KBM-7 (cell line): ENCODE data around the gene CNTNAP5.

Experiments
- DNase-seq: peaks from one replicate; pipeline ENCODE4 v3.0.0-alpha.2; 2015
- in situ Hi-C: fragments of 300-500 bp; cut with MboI; formaldehyde crosslinking; loops from 2 replicates; pipeline ENCODE4 v1.14.3; 2020; ENCODE audit warnings: low sequenced_read_pairs, low pct_unique_long_range_greater_than_20kb, mixed read lengths

CNTNAP5 gene

DNA sequence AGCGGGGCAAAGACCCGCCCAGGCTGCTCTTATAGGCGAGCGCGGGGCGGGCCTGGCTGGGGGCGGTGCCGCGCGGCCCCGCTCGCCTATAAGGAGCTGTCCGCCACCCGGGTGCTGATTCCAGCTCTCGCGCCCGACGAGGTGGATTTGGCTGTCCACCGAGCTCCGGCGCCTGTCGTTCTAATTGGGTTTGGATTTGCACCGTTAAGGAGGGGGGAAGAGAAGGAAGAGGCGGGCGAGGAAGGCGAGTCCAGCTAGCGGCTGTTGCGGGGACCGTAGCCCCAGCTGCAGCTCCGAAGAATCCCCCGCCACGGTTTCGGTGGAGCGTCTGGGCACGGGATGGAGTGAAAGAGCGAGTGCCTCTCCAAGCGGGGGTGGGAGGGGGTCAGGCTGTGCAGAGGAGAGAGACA is at the start of gene CNTNAP5:
CNTNAP5 (plus strand) TSS at position 117 of the 410 bp plus-strand sequence. CDS start 364 bp downstream, outside the sequence.
- in situ Hi-C loops = no loop called here
- DNase-seq = peak; percentile 74

DNA sequence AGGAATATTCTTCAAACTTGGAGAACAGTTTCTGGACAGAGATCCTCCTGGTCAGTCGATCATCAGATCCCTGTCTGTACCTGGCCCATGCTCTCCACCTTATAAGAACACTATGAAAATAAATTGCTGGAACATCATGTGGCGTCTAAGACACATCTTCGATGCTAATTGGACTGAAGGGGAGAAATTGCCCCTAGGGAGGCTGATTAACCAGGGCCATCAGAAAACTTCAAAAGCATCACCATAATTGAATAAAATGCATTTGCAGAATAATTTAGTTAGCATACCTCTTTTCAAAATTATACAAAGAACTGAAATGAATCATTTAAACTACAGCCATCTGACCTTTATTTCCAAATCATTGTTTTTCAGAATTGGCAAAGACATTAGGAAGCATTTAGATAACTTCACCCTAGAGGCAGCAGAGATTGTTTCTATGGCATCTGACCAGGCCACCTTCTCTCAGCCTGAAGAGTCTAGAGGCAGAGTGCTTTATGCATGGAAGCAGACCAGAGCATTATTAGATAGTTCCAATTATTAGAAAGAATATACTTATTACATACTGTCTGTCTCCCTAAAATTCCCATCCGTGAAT is 48.9 kb upstream of the CNTNAP5 start:
- in situ Hi-C loops = no loop called here

DNA sequence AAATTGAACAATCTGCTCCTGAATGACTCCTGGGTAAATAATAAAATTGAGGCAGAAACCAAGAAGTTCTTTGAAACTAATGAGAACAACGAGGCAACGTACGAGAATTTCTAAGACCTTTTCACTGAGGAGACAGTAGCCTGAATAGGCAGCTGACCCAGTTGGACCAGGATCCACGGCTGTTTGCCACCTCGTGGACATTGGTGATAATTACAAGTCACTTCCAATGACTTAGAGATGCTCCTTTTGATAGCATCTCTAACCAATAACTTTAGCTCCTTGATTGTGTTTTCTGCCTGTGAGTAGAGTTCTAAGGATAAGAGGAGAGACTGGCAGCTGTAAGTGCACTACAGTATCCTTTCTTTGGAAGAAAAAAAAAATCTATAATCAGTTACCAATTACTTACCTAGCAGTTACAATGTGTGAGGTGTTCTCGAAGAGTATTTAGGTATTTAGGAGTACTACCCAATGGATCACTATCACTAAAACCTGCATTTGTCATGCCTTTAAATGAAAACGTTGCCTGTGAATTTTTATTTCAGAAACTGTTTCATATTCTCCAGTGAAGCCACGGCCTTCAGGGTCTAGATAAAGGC is 31.3 kb upstream of the CNTNAP5 start:
- in situ Hi-C loops = no loop called here
- DNase-seq = peak; percentile 60

More for the DNA sequence above, 48.9 kb upstream of the CNTNAP5 start:
- no peak for DNase-seq

DNA sequence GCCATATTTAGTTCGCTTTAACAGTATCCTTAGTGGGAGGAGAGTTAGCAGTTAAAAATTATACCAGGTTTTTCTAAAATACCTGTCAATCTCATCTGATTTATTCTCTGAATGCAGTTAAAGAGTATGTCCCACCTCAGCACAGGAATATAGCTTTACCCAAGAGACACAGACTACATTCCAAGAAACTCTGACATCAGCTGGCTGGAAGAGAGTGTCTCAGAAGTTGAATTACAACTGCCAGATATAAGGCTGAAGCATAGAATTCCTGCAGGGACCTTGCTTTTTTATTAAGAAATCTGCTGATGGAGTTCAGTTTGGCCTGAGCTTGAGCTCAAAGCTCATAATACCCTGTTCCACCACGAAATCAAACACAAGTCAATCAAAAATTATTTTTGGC is 25.4 kb upstream of the CNTNAP5 start:
- in situ Hi-C loops = no loop called here
- DNase-seq = no peak

DNA sequence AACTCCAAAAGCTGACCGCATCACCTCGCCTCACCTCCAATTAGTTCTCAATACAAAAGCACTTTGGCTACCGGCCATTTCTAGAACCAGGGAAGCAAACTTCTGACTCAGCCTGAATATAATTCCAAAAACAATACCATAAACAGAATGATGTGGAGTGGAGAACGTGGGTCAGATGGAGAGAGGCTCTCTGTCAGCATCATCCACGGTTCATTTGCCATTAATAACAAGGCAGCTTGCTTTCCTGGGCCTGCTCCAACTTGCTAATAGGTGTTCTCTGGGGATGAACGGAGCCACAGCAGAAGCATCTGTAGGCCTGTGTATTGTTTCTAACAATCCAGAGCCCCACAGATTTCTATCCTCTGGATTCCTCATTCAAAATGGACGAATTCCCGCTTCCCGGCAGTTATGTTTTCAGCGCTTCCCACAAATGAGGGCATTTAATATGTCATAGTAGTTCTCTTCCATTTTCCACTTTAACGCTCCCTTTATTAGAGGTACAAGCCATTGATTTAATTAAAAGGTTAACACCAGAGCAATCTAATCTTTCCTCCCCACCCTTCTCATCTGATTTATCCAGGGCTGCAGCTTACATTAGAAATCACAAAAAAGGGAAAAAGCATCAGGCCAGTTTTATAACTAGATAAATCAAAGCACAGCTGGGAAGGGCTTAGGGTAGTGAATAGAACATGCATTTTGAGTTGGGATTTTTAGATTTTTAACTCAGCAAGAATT is 23.2 kb upstream of the CNTNAP5 start:
- no peak for DNase-seq
- in situ Hi-C loops = no loop called here

DNA sequence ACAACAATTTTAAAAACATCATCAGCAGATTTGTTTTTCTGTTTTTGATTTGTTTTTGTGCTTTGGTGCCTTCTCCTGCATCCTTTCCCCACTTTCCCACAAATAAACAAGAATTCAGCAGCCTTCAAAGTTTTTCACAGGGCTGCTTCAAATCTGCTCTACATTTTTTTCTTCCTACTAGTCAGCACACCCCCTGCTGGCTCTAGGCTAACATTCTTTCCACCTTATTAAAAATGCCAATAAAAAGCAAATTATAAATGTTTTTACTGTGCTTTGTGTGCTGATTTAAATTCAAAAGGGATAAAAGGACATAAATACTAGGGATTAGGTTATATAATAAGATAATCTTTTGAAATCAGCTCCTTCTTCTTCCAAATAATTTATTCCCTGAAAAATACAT is 6.2 kb upstream of the CNTNAP5 start:
- DNase-seq = no peak
- in situ Hi-C loops = no loop called here

DNA sequence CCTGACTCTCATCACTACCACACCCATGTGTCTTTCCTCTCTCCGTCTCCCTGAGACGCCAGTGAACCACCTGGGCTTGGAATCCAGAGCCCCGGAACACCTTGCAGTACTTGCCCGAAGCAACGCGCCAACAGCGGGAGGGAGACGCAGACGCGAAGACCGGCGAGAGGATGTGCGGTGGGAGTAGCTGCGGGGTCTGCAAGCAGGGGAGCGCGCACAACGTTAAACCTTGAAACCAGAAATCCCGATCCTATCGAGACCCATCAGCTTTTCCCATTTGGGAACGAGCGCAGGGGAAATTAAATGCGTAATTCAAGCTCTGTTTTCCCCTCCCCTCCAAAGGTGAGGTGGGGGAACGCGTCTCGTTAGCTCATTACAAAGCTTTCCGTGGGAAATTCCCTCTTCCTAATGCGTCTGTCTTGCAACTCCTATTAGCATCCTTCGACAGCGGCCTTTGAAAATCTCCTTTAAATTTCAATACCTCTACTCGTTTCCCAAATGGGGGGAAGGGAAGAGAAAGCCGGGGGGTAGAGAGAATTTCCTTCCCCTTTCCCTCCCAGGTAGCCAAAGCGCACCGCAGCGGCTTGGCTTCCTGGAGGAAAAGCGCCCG is 421 bp upstream of the CNTNAP5 start:
- no peak for DNase-seq

DNA sequence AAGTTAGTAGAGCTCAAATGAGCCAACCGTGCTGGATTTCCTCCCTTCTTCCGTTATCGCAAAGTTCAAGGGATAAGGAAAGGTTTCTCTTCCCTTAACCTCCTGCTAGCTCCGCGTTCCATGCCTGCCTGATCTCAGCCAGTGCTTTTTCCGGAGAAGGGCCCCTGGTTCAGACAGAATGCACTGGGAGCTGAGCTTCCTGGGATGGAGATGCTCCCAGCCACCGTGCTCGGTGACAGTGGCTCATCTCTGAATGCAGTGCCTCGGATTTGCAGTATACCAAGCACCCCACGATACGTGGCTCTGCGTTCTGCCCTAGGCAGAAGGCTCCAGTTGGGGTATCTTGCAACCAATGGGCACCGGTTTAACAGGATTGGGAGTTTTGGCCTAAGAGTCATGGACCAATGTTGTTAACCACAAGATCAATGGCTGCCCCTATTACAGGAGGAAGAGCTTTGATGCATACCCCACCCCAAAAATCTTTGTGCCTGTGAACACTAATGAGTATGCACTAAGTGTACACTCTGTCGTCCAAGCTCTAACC is 876 bp downstream of the CNTNAP5 start:
- DNase-seq = no peak
- in situ Hi-C loops = no loop called here

More for the DNA sequence above, 421 bp upstream of the CNTNAP5 start:
- in situ Hi-C loops = no loop called here

DNA sequence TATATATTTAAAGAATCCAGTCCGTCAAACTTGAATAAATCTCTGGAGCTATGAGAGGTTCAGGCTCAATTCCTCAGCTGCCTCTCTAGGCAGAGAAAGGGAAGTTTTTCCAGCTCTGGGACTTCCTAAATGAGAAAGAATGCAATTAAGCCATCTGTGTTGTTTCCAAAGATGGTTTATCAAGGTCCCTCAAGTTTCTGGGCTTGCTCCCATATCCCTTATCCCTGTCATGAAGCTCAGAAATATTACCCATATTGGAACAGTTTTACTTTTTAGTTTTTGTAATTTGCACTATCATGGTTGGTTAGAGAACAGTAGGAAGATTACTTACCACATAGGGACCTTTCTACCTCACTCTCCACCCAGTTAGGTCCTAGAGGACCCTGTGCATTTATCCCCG is 1.4 kb downstream of the CNTNAP5 start:
- in situ Hi-C loops = no loop called here
- DNase-seq = no peak

DNA sequence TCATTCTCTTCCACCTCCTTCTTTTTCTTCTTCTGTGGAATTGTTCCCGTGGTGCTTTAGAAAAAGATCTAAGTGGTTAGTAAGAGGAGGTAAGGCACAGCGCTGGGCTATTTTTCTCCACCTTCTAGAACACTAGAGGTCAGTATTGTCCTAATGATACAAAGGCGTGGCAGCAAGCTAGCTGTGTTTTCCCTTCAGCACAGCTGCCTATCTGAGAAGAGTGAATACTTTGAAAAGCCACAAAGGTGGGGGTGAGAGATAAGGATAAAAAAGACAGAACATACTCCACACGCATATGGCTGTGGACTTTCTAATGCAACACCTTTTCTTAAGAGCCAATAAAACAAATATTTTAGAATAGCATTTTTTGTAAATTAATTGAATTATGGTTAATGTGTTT is 2.1 kb downstream of the CNTNAP5 start:
- peak; percentile 78 for DNase-seq
- in situ Hi-C loops = no loop called here

DNA sequence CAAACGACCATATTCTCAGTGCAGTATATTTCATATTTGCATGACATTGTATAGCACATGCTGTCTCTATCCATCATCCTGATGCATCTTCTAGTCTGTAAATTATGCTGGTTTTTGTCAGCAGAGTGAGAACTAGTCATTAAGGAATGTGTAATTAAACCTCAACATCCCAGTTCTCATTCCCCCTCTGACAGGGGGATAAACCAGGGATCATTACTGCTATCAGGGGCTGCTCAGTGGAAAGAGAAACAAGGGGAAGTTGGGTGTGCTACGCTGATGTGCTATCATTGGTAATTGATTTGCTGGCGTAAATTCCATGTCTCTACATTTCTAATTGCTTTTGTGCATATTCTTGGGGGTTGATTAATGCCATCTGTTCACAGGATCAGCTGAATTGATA is 7.7 kb downstream of the CNTNAP5 start:
- in situ Hi-C loops = no loop called here
- DNase-seq = no peak

DNA sequence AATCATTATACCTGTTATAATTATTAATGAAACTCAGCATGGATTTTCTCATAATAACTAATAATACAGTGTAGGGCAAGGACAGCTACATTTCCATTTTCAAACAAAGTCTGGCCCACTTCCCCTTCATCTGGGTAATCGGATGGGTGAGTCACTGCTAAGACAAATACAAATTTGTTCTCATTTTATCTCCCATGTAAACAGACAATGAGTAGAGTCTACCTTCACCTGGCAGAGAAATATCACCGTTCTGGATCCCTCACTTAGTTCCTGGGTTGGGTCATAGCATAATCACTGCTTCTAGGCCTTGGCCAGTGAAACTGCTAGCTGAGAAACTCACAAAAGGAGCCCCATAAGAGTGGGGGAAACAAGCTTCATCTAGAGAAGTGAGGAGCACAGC is 9.2 kb downstream of the CNTNAP5 start:
- no peak for DNase-seq
- in situ Hi-C loops = no loop called here

DNA sequence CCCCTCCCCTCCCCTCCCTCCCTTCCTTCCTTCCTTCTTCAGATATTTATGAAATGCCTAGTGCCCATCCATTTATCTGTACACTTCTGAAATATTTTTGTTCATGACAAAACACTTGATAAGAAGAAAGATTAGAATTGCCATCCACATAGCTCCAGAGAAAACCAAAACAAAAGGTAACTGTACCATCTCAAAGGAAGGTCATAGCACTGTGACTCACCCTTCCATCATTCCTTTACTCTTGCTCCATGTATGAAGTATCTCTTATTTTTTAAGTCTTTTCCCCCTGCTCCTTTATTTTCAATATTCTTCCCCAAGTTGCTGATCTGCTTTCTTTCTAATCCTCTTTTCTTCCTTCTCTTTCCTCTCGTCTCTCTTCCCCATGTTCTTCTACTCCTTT is 9.9 kb downstream of the CNTNAP5 start:
- DNase-seq = no peak
- in situ Hi-C loops = no loop called here

DNA sequence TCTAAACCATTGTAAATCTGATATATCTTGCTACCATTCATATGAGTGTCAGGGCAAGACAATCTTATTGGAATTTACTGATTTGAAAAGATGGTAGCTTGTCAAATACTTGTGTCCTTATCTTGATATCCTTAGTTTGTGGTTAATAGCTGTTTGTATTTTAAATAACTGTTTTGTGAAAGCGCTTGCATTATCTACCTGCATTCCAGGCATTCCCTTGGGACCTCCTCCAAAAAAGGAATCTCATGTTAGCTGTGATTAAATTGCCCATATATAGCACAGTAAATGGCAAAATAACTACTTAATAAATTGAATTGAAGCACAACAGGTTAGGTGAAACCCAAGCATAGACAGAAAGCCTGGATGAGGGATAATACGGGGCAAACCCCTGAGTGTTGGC is 13.9 kb downstream of the CNTNAP5 start:
- no peak for DNase-seq
- in situ Hi-C loops = no loop called here

DNA sequence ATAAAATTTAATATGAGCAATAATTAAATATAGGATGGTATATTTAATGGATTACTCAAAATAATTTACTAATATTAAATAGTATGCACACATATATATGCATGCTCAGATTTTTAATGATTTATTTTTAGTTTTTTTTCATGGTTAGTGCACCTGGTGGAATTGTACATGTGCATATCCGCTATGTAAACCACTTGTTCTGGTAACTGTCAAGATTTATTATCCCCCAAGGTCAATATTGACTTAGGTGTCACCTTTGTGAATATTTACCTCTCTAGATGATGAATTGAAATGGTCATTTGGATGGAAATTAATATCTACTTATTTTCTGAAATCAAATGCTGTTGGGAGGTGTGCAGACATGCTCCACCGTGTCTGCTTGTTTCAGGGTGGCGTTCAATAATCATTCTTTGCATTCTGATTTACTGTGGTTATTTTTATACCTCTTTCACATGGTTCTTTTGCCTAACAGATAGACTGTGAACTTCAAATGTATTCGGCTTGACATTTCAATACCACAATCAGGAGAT is 14.7 kb downstream of the CNTNAP5 start:
- DNase-seq = no peak
- in situ Hi-C loops = no loop called here

DNA sequence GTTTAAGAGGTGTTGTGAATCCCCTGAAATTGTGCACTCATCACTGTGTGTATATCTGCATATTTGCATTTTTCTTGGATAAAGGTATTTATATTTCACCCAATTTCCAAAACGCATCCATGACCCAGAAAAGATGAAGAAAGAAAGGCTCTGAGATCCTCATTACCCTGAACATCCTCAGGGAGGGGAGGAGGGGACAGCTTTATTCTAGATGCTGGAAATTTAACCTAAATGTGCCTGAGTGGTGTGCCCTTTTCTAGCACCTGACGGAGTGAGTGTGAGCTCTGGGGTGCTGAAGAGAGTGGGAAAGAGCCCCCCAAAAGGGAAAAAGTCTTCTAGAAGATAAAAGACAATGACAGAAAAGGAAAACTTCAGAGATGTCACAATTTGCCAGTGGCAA is 20.8 kb downstream of the CNTNAP5 start:
- DNase-seq = no peak
- in situ Hi-C loops = no loop called here

DNA sequence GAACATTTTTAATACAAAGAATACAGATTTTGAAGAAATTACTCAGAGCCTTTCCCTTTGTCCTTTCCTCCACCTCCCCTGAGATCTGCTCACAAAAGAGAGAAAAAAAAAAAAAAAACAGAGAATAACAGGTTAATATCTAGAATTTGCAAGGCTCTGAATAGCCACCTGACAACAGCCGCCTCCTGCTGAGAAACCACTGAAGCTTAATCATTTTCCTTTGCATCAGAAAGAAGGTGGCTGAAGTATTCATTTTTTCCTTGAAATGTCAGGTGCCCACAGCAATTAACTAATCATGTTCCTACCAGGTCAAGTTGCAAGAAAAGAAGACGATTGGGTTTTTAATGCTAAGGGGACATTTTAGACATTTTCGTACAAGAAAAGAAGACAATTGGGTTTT is 21.2 kb downstream of the CNTNAP5 start:
- in situ Hi-C loops = no loop called here
- DNase-seq = no peak

DNA sequence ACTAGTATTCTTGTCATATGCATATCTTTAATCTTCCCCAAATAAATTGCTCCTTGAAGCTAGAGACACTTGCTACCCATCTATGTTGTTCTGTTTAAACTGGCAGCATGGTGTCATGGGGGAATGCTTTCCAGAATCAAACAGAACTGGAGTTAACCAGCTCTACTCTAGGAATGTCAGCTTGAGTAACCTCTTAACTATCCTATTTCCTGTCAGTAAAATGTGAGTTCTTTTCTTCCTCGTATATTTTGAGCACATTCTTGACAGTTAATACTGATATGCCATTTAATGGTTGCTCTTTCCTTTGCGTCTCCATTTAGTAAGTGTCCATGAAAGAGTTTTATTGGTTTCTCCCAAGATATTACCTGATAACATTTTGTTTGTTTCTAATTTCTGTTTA is 23.0 kb downstream of the CNTNAP5 start:
- DNase-seq = no peak
- in situ Hi-C loops = no loop called here

DNA sequence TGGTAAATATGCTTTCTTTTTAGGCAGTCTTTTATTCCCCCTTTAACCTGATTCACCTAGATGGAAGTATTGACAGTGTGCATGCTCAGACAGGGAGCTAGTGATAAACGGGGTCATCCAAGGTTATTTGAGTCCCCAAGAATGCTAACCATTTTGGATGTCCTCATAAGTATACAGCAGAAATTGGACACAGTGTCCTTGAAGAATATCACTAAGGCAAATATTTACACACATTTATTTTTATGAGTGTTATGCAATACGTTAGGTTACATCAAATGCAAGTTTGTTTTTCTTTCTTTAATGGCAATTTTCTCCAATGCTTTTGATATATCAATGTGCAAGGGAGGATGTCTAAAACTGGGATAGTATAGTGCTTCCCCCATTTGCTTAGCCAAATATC is 23.6 kb downstream of the CNTNAP5 start:
- DNase-seq = no peak
- in situ Hi-C loops = no loop called here

DNA sequence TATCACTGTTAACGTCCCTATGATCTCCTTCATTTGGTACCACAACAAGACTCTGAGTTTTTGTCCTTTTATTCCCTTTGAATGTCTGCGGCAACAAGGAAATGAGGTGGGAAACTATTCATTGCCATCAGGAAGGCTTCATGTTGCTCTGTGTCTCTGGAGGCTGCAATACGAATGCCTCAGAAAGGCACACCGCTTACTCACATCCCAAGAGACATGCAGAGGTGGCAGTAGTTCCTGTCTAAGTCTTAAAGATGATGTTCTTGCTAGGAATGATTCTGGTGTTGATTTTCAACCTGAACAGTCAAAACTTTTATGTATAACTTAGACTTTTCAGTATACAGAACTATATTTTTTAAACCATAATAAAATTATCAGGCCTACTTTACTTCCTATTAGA is 24.0 kb downstream of the CNTNAP5 start:
- no peak for DNase-seq
- in situ Hi-C loops = no loop called here
